Peyer's patch (tissue), 4 donors: ENCODE data around the gene CFAP61.

Experiments used
- POLR2A ChIP-seq, 2 donors: fragments of 450-650 bp; IDR thresholded peaks; one replicate each; pipeline ENCODE4 v1.5.1; 2017; ENCODE audit warnings: antibody characterized with exemption in 2 of 2, mild to moderate bottlenecking in 2 of 2, moderate library complexity in 2 of 2
- TF ChIP-seq, protein P1 (sequence below), 6 experiments: fragments of 450-650 bp in 4 of 6; fragments of 200-600 bp in 2 of 6; sonication (generic) in 1 of 6; IDR thresholded peaks; one replicate each; pipeline ENCODE4 v1.5.1; 2017 to 2019; ENCODE audit warnings: antibody characterized with exemption in 6 of 6, mild to moderate bottlenecking in 3 of 6, moderate library complexity in 1 of 6

DNA sequence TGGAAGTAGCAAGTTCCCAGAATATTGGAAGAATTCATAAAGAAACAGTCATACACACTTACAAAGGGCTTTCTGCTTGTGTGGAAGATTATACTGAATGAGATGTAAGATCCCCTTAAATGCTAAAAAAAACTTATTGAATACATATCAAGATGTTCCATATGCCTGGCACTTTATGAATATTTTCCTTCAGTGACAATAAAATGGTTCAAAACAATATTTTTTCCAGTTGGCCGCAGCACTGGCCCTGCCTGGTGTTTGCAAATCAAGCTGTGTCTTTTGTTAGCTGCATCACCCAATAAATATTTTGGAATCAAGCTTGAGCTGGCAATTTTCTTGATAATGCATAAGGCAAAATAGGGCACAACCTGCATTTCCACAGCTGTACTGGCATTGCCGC, 51.2 kb downstream of the CFAP61 start:
- TF ChIP-seq, protein P1, sequence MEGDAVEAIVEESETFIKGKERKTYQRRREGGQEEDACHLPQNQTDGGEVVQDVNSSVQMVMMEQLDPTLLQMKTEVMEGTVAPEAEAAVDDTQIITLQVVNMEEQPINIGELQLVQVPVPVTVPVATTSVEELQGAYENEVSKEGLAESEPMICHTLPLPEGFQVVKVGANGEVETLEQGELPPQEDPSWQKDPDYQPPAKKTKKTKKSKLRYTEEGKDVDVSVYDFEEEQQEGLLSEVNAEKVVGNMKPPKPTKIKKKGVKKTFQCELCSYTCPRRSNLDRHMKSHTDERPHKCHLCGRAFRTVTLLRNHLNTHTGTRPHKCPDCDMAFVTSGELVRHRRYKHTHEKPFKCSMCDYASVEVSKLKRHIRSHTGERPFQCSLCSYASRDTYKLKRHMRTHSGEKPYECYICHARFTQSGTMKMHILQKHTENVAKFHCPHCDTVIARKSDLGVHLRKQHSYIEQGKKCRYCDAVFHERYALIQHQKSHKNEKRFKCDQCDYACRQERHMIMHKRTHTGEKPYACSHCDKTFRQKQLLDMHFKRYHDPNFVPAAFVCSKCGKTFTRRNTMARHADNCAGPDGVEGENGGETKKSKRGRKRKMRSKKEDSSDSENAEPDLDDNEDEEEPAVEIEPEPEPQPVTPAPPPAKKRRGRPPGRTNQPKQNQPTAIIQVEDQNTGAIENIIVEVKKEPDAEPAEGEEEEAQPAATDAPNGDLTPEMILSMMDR (IDR thresholded peaks at IDR 0.05): no peak
- no peak for TF ChIP-seq POLR2A (IDR thresholded peaks at IDR 0.05)
